Measurements from ENCODE around the gene ARMH1. TPM values are rescaled to one million over a fixed set of nuclear protein-coding genes. Genes with fewer than 3 reads are reported as not detected.
A peak's percentile ranks its signal among the peaks of the same experiment; 100 is the strongest.

Gene ARMH1
- total and polyA plus RNA-seq, 2 donors (not counting 1 experiment from before 2014, with no cell fraction given), result 10.2 to 225 TPM

- intact Hi-C loops (cut with micrococcal nuclease), result loop anchor here (1.0 kb wide), 1 partner anchor 21 kb away; the partner anchor contains the start of genes ARMH1 and TMEM53
- H3K79me2 ChIP-seq (ENCODE audit: control insufficient read depth, insufficient read depth, low read length), result peaks cover 5% of the 10 kb centered on the region
- peak overlapping the region in 1 of 2 donors; percentile 12 for H3K27ac ChIP-seq (ENCODE audit: low read length in 2 of 2)
- no peak for TF ChIP-seq CTCF (IDR thresholded peaks at IDR 0.05)
- TF ChIP-seq EZH2 (IDR thresholded peaks at IDR 0.05; ENCODE audit: borderline replicate concordance, insufficient read depth, low read depth, low read length, poor library complexity, severe bottlenecking), result no peak
- H3K27me3 ChIP-seq (replicated peaks in 1 of 4; ENCODE audit: control extremely low read depth in 1 of 4, control insufficient read depth in 3 of 4, insufficient read depth in 4 of 4, low read length in 3 of 4), result no peaks in the 10 kb centered on the region
- DNase-seq (peak; percentile 69), ATAC-seq (ENCODE audit: low read depth) (peak; percentile 79)
- no peak overlapping the region for H3K4me3 ChIP-seq (ENCODE audit: control extremely low read depth in 1 of 5, extremely low read depth in 1 of 5, insufficient read depth in 1 of 5, low read depth in 2 of 5, low read length in 4 of 5)
- ChIA-PET POLR2A (interaction anchor here (1.1 to 1.4 kb wide), 3 partner anchors 20 to 80 kb away, joined by 3 to 4 read pairs (median 3); partner anchors contain the start of genes ARMH1 and RPS8), CTCF (interaction anchor here (1.2 to 4.4 kb wide), 4 partner anchors 12 to 118 kb away, joined by 3 to 23 read pairs (median 9); no protein-coding TSS in a partner anchor)
- WGBS (ENCODE audit: insufficient coverage), result 3% methylated on average over 5 of the region's 7 CpGs
- peak overlapping the region; percentile 16 for H2AFZ ChIP-seq (ENCODE audit: insufficient read depth, low read depth, low read length, poor library complexity, severe bottlenecking)
- peaks cover 0 to 2% of the 10 kb centered on the region in 2 experiments for H3K36me3 ChIP-seq (replicated peaks in 1 of 2; ENCODE audit: control extremely low read depth in 1 of 2, control insufficient read depth in 1 of 2, extremely low read depth in 1 of 2, insufficient read depth in 2 of 2, low read length in 1 of 2)
- Mint-ChIP-seq H3K9me3 (ENCODE audit: insufficient read depth) (no peaks in the 10 kb centered on the region), H3K27ac (peak overlapping the region; percentile 79), H3K27me3 (no peaks in the 10 kb centered on the region), H3K4me1 (peaks cover 45% of the 10 kb centered on the region), H3K4me3 (peak overlapping the region; percentile 47)
- no peaks in the 10 kb centered on the region for H3K9me3 ChIP-seq (ENCODE audit: control extremely low read depth in 1 of 3, control insufficient read depth in 2 of 3, insufficient read depth in 1 of 3, low read length in 2 of 3)
- peaks cover 44% of the 10 kb centered on the region in 2 donors for H3K4me1 ChIP-seq (ENCODE audit: control insufficient read depth in 2 of 2, insufficient read depth in 2 of 2, low read length in 2 of 2)
- H3K9ac ChIP-seq (ENCODE audit: low read length), result no peak overlapping the region
- H4K20me1 ChIP-seq (ENCODE audit: control insufficient read depth, insufficient read depth, low read length, poor library complexity, severe bottlenecking), result no peaks in the 10 kb centered on the region
- peak overlapping the region; percentile 39 for H3K4me2 ChIP-seq (replicated peaks; ENCODE audit: low read depth, low read length, poor library complexity, severe bottlenecking)
Measured at GRCh38 chr1:44694863-44695478, 20.5 kb downstream of the ARMH1 start.

- no peak overlapping the region for H3K4me3 ChIP-seq (ENCODE audit: control extremely low read depth in 1 of 5, extremely low read depth in 1 of 5, insufficient read depth in 1 of 5, low read depth in 2 of 5, low read length in 4 of 5)
- H3K4me1 ChIP-seq (ENCODE audit: control insufficient read depth in 2 of 2, insufficient read depth in 2 of 2, low read length in 2 of 2), result peaks cover 44% of the 10 kb centered on the region in 2 donors
- no peaks in the 10 kb centered on the region for H3K9me3 Mint-ChIP-seq (ENCODE audit: insufficient read depth)
- ChIA-PET CTCF (interaction anchor here (1.0 to 4.4 kb wide), 5 partner anchors 11 to 44 kb away, joined by 3 to 23 read pairs (median 6); no protein-coding TSS in a partner anchor), POLR2A (interaction anchor here (1.1 to 1.4 kb wide), 3 partner anchors 21 to 80 kb away, joined by 3 to 4 read pairs (median 3); partner anchors contain the start of genes ARMH1 and RPS8)
- intact Hi-C loops (cut with micrococcal nuclease), result loop anchor here (1.0 kb wide), 1 partner anchor 21 kb away; the partner anchor contains the start of genes ARMH1 and TMEM53
- no peak overlapping the region for H3K4me3 Mint-ChIP-seq
- H3K27me3 Mint-ChIP-seq, result no peaks in the 10 kb centered on the region
- H3K36me3 ChIP-seq (replicated peaks in 1 of 2; ENCODE audit: control extremely low read depth in 1 of 2, control insufficient read depth in 1 of 2, extremely low read depth in 1 of 2, insufficient read depth in 2 of 2, low read length in 1 of 2), result peaks cover 0 to 2% of the 10 kb centered on the region in 2 experiments
- H3K9ac ChIP-seq (ENCODE audit: low read length), result no peak overlapping the region
- peaks cover 45% of the 10 kb centered on the region for H3K4me1 Mint-ChIP-seq
- DNase-seq, result no peak
- H3K27ac Mint-ChIP-seq, result no peak overlapping the region
- peak overlapping the region; percentile 65 for H3K4me2 ChIP-seq (replicated peaks; ENCODE audit: low read depth, low read length, poor library complexity, severe bottlenecking)
- no peak overlapping the region for H3K27ac ChIP-seq (ENCODE audit: low read length in 2 of 2)
- no peaks in the 10 kb centered on the region for H3K9me3 ChIP-seq (ENCODE audit: control extremely low read depth in 1 of 3, control insufficient read depth in 2 of 3, insufficient read depth in 1 of 3, low read length in 2 of 3)
- H4K20me1 ChIP-seq (ENCODE audit: control insufficient read depth, insufficient read depth, low read length, poor library complexity, severe bottlenecking), result no peaks in the 10 kb centered on the region
- H3K27me3 ChIP-seq (replicated peaks in 1 of 4; ENCODE audit: control extremely low read depth in 1 of 4, control insufficient read depth in 3 of 4, insufficient read depth in 4 of 4, low read length in 3 of 4), result no peaks in the 10 kb centered on the region
- no peak for ATAC-seq (ENCODE audit: low read depth)
- no peak overlapping the region for H2AFZ ChIP-seq (ENCODE audit: insufficient read depth, low read depth, low read length, poor library complexity, severe bottlenecking)
- TF ChIP-seq CTCF (IDR thresholded peaks at IDR 0.05), result no peak
- TF ChIP-seq EZH2 (IDR thresholded peaks at IDR 0.05; ENCODE audit: borderline replicate concordance, insufficient read depth, low read depth, low read length, poor library complexity, severe bottlenecking), result no peak
- WGBS (ENCODE audit: insufficient coverage), result 100% methylated on average over 3 of the region's 4 CpGs
- H3K79me2 ChIP-seq (ENCODE audit: control insufficient read depth, insufficient read depth, low read length), result peaks cover 5% of the 10 kb centered on the region
Measured at GRCh38 chr1:44695671-44696070, 21.2 kb downstream of the ARMH1 start.

Data from B cell (primary cell).